MM.1S (cell line): ENCODE measurements around the gene SPPL2C.

Experiments used
- DNase-seq: peaks from one replicate; pipeline ENCODE4 v3.0.0-alpha.2; 2015
- H2AFZ ChIP-seq: fragments of 300-600 bp; sonication (generic); 2 replicates; pipeline ENCODE4 v1.6.0; 2016; ENCODE audit warnings: antibody characterized with exemption, low read length
- H3F3A ChIP-seq: fragments of 300-600 bp; sonication (generic); 2 replicates; pipeline ENCODE4 v1.6.1; 2016; ENCODE audit warnings: mild to moderate bottlenecking, antibody characterized with exemption, low read length, moderate library complexity, mixed read lengths; ENCODE audit not compliant: insufficient read depth
- H3K27ac ChIP-seq: fragments of 300-600 bp; sonication (generic); 2 replicates; pipeline ENCODE4 v1.5.1; 2016; ENCODE audit warnings: mild to moderate bottlenecking, low read length
- H3K27me3 ChIP-seq: fragments of 300-600 bp; sonication (generic); replicated peaks from 2 replicates; pipeline ENCODE4 v1.6.0; 2016; ENCODE audit warnings: low read length; ENCODE audit not compliant: insufficient read depth
- H3K36me3 ChIP-seq: fragments of 300-600 bp; sonication (generic); replicated peaks from 2 replicates; pipeline ENCODE4 v1.6.1; 2016; ENCODE audit warnings: mild to moderate bottlenecking, low read length, mixed read lengths; ENCODE audit not compliant: insufficient read depth
- H3K4me1 ChIP-seq: fragments of 300-600 bp; sonication (generic); 2 replicates; pipeline ENCODE4 v1.6.1; 2016; ENCODE audit warnings: low read length, mixed read lengths
- H3K4me2 ChIP-seq: fragments of 300-600 bp; sonication (generic); 2 replicates; pipeline ENCODE4 v1.6.0; 2016; ENCODE audit warnings: low read depth, low read length
- H3K4me3 ChIP-seq: fragments of 300-600 bp; sonication (generic); 2 replicates; pipeline ENCODE4 v1.5.1; 2016; ENCODE audit warnings: low read length, mixed read lengths
- H3K79me2 ChIP-seq: fragments of 300-600 bp; sonication (generic); 2 replicates; pipeline ENCODE4 v1.6.1; 2016; ENCODE audit warnings: mixed run types, low read length, mixed read lengths
- H3K9ac ChIP-seq: fragments of 300-600 bp; sonication (generic); 2 replicates; pipeline ENCODE4 v1.6.1; 2016; ENCODE audit warnings: low read length, mixed read lengths
- H3K9me2 ChIP-seq: fragments of 300-600 bp; sonication (generic); replicated peaks from 2 replicates; pipeline ENCODE4 v1.6.1; 2016; ENCODE audit warnings: mild to moderate bottlenecking, low read length, mixed read lengths; ENCODE audit not compliant: insufficient read depth
- H3K9me3 ChIP-seq: fragments of 300-600 bp; sonication (generic); replicated peaks from 2 replicates; pipeline ENCODE4 v1.6.1; 2016; ENCODE audit warnings: mild to moderate bottlenecking, low read length, mixed read lengths; ENCODE audit not compliant: insufficient read depth
- H4K20me1 ChIP-seq: fragments of 300-600 bp; sonication (generic); 2 replicates; pipeline ENCODE4 v1.6.1; 2016; ENCODE audit warnings: mild to moderate bottlenecking, low read length, moderate library complexity, mixed read lengths; ENCODE audit not compliant: insufficient read depth
- EZH2 ChIP-seq: fragments of 300-600 bp; sonication (generic); optimal IDR thresholded peaks from 2 replicates; pipeline ENCODE3; 2017; ENCODE audit warnings: low read depth, mild to moderate bottlenecking, antibody characterized with exemption, low read length, mixed read lengths
- EZH2phosphoT487 ChIP-seq: fragments of 300-600 bp; sonication (generic); IDR thresholded peaks from 2 replicates; pipeline ENCODE4 v1.6.1; 2018; ENCODE audit warnings: antibody characterized with exemption, low read length
- TF ChIP-seq, protein P1 (sequence below): fragments of 300-600 bp; sonication (generic); IDR thresholded peaks from 2 replicates; pipeline ENCODE4 v1.5.1; 2016; ENCODE audit warnings: antibody characterized with exemption, low read length, mixed read lengths

The SPPL2C gene

DNA sequence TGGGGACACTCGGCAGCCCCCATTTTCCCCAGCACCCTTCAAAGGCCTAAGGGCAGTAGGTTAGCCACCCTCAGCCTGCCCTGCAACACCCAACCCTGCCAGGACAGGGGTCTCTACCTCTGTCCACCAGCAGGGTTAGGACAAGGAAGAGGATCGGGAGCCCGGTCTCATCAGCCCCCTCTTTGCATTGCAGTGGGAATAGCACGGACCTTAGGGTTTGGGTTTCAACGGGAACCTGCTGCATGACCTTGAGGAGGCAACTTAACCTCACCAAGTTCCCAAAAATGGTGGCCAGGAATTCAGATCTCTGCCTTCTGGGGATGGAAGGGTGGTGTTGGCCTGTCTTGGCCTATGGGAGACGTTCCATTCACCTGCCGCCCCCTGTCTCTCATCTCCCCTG, 20.2 kb upstream of the SPPL2C start:
- no peaks in the 10 kb centered on the region for H4K20me1 ChIP-seq
- H2AFZ ChIP-seq, result no peak overlapping the region
- no peak overlapping the region for H3K9ac ChIP-seq
- H3K9me2 ChIP-seq, result no peaks in the 10 kb centered on the region
- H3F3A ChIP-seq, result no peaks in the 10 kb centered on the region
- no peaks in the 10 kb centered on the region for H3K9me3 ChIP-seq
- H3K79me2 ChIP-seq, result no peaks in the 10 kb centered on the region
- H3K27ac ChIP-seq, result no peak overlapping the region
- H3K4me3 ChIP-seq, result no peak overlapping the region
- 0 out of 2 replicates have a peak, but pooled peaks cover 2% of the 10 kb centered on the region for H3K4me1 ChIP-seq
- TF ChIP-seq, protein P1, sequence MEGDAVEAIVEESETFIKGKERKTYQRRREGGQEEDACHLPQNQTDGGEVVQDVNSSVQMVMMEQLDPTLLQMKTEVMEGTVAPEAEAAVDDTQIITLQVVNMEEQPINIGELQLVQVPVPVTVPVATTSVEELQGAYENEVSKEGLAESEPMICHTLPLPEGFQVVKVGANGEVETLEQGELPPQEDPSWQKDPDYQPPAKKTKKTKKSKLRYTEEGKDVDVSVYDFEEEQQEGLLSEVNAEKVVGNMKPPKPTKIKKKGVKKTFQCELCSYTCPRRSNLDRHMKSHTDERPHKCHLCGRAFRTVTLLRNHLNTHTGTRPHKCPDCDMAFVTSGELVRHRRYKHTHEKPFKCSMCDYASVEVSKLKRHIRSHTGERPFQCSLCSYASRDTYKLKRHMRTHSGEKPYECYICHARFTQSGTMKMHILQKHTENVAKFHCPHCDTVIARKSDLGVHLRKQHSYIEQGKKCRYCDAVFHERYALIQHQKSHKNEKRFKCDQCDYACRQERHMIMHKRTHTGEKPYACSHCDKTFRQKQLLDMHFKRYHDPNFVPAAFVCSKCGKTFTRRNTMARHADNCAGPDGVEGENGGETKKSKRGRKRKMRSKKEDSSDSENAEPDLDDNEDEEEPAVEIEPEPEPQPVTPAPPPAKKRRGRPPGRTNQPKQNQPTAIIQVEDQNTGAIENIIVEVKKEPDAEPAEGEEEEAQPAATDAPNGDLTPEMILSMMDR, result no peak
- no peak for TF ChIP-seq EZH2
- TF ChIP-seq EZH2phosphoT487, result no peak
- no peak for DNase-seq
- peaks cover 66% of the 10 kb centered on the region for H3K27me3 ChIP-seq
- no peak overlapping the region for H3K4me2 ChIP-seq
- H3K36me3 ChIP-seq, result no peaks in the 10 kb centered on the region

DNA sequence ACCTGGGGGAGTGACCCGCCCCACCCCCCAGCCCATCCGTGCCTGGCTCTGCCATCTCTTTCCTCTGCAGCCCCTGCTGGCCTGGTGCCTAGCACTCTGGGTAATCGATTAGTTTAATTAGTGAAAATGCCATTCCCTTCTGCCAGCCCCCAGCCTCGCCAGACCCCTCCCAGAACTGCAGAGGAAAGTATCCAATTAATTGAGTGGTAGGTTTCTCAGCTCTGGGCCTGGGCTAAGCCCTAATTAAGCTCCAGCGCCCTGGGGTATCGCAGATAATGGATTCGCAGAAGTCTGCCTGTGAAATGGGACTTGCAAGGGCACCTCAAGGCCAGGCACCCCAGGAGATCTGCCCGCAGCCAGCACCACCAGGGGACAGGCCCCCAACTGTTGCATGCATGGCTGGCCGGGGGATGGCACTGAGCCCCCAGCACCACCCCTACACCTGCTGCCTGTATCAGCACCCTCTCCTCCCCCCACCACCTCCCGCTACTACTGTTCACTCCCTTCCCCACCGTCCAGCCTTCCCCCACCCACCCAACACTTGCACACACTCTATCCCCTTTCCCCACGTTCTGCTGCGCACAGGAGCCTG, 19.7 kb upstream of the SPPL2C start:
- Histone ChIP-seq H3K36me3 (no peaks in the 10 kb centered on the region), H3K4me3 (no peak overlapping the region), H3K79me2 (no peaks in the 10 kb centered on the region), H3K9me2 (no peaks in the 10 kb centered on the region), H3K4me2 (no peak overlapping the region), H3K9ac (no peak overlapping the region), H3K27ac (no peak overlapping the region), H4K20me1 (no peaks in the 10 kb centered on the region), H3K9me3 (no peaks in the 10 kb centered on the region), H3K27me3 (peaks cover 67% of the 10 kb centered on the region), H3F3A (no peaks in the 10 kb centered on the region), H3K4me1 (0 out of 2 replicates have a peak, but pooled peaks cover 2% of the 10 kb centered on the region), H2AFZ (no peak overlapping the region)
- no peak for DNase-seq
- no peak for TF ChIP-seq EZH2
- TF ChIP-seq EZH2phosphoT487, result no peak
- TF ChIP-seq, protein P1, result no peak

DNA sequence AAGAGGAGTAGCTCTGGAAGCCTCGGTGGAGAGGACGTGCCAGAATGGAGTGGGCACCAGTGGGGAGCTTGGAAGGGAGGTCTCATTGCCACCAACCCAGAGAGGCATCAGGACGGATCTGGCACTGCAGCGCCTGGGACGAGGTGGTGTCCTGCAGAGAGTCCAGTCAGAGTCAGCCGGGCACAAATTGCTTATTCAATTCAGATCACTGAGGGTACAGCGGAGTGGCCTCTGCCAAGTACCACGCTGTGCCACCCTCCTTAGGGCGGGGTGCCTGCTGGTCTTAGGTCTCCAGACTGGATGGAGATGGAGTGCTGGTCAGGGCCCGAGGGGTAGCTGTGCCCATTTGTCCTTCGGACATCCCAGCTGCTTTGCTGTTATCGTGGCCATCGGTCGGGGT, 18.9 kb upstream of the SPPL2C start:
- 0 out of 2 replicates have a peak, but pooled peaks cover 2% of the 10 kb centered on the region for H3K4me1 ChIP-seq
- DNase-seq, result no peak

More for the DNA sequence above, 18.9 kb upstream of the SPPL2C start:
- Histone ChIP-seq H3K9ac (no peak overlapping the region), H3K79me2 (no peaks in the 10 kb centered on the region), H3K4me3 (no peak overlapping the region), H4K20me1 (no peaks in the 10 kb centered on the region), H3F3A (no peaks in the 10 kb centered on the region), H3K36me3 (no peaks in the 10 kb centered on the region), H3K9me3 (no peaks in the 10 kb centered on the region), H3K27ac (no peak overlapping the region), H3K27me3 (peaks cover 68% of the 10 kb centered on the region), H3K9me2 (no peaks in the 10 kb centered on the region), H3K4me2 (no peak overlapping the region), H2AFZ (no peak overlapping the region)
- TF ChIP-seq, protein P1, result no peak
- TF ChIP-seq EZH2phosphoT487 (no peak), EZH2 (no peak)
